ENCODE data around the gene GON4L.

DNA sequence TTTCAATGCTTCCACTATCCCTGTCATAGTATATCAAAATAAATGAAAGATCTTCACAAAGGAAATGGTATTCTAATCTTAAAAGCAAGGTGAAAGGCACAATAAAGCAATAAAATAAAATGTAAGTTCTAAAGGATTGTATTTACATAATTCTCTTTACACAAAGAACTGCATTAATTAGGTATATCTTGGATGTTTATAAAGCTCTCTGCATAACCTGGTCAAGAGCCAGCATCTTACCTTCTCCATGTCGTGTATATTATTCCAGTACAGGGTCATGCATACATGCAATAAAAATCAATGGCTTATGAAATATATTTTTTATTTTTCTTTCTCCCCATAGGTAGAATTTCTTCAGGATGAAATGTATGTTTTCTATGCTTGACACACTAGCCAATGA lies 63.8 kb downstream of the GON4L start:
- no peak for TF ChIP-seq YY1 (IDR thresholded peaks at IDR 0.05; ENCODE audit: low read depth)
- no peak for TF ChIP-seq RAD21 (IDR thresholded peaks at IDR 0.05; ENCODE audit: low read depth)
